ENCODE results near the gene SCRG1.

SCRG1 gene

GRCh38 chr4:173418639-173419038, 19.7 kb upstream of the SCRG1 start:
- Mint-ChIP-seq H3K4me3 (no peak overlapping the region), H3K27ac (no peak overlapping the region), H3K4me1 (no peaks in the 10 kb centered on the region), H3K9me3 (no peaks in the 10 kb centered on the region), H3K27me3 (no peaks in the 10 kb centered on the region), H3K36me3 (no peaks in the 10 kb centered on the region)
- ATAC-seq = no peak

- Mint-ChIP-seq H3K27me3 (no peaks in the 10 kb centered on the region), H3K27ac (no peak overlapping the region), H3K36me3 (no peaks in the 10 kb centered on the region), H3K4me1 (no peaks in the 10 kb centered on the region), H3K4me3 (no peak overlapping the region), H3K9me3 (no peaks in the 10 kb centered on the region)
- ATAC-seq = no peak
These were observed 18.9 kb upstream of the SCRG1 start for GRCh38 chr4:173417833-173418232.

- ATAC-seq = no peak
- Mint-ChIP-seq H3K36me3 (no peaks in the 10 kb centered on the region), H3K27me3 (no peaks in the 10 kb centered on the region)
These were observed 17.2 kb upstream of the SCRG1 start for GRCh38 chr4:173415885-173416653.

GRCh38 chr4:173415092-173415491, 16.2 kb upstream of the SCRG1 start:
- Mint-ChIP-seq H3K9me3 (no peaks in the 10 kb centered on the region), H3K36me3 (no peaks in the 10 kb centered on the region), H3K27me3 (no peaks in the 10 kb centered on the region), H3K4me1 (no peaks in the 10 kb centered on the region), H3K4me3 (no peak overlapping the region), H3K27ac (no peak overlapping the region)
- no peak for ATAC-seq

More at GRCh38 chr4:173415885-173416653, 17.2 kb upstream of the SCRG1 start:
- no peak overlapping the region for H3K4me3 Mint-ChIP-seq
- no peaks in the 10 kb centered on the region for H3K4me1 Mint-ChIP-seq
- no peaks in the 10 kb centered on the region for H3K9me3 Mint-ChIP-seq
- no peak overlapping the region for H3K27ac Mint-ChIP-seq

- Mint-ChIP-seq H3K4me1 (no peaks in the 10 kb centered on the region), H3K9me3 (no peaks in the 10 kb centered on the region), H3K27me3 (no peaks in the 10 kb centered on the region)
These were observed 15.5 kb upstream of the SCRG1 start for GRCh38 chr4:173414456-173414855.

GRCh38 chr4:173413036-173413435, 14.1 kb upstream of the SCRG1 start:
- no peak for ATAC-seq
- Mint-ChIP-seq H3K27me3 (no peaks in the 10 kb centered on the region), H3K9me3 (no peaks in the 10 kb centered on the region), H3K4me1 (no peaks in the 10 kb centered on the region), H3K27ac (no peak overlapping the region), H3K4me3 (no peak overlapping the region), H3K36me3 (no peaks in the 10 kb centered on the region)

More at GRCh38 chr4:173414456-173414855, 15.5 kb upstream of the SCRG1 start:
- Mint-ChIP-seq H3K27ac (no peak overlapping the region), H3K36me3 (no peaks in the 10 kb centered on the region), H3K4me3 (no peak overlapping the region)
- ATAC-seq = no peak

- no peak overlapping the region for H3K27ac Mint-ChIP-seq
- no peaks in the 10 kb centered on the region for H3K27me3 Mint-ChIP-seq
- no peak for ATAC-seq
- H3K4me1 Mint-ChIP-seq = no peaks in the 10 kb centered on the region
- H3K9me3 Mint-ChIP-seq = no peaks in the 10 kb centered on the region
- no peaks in the 10 kb centered on the region for H3K36me3 Mint-ChIP-seq
- no peak overlapping the region for H3K4me3 Mint-ChIP-seq
These were observed 12.3 kb upstream of the SCRG1 start for GRCh38 chr4:173411106-173411693.

- H3K27ac Mint-ChIP-seq = no peak overlapping the region
- H3K27me3 Mint-ChIP-seq = no peaks in the 10 kb centered on the region
- no peaks in the 10 kb centered on the region for H3K9me3 Mint-ChIP-seq
- H3K4me1 Mint-ChIP-seq = no peaks in the 10 kb centered on the region
- H3K4me3 Mint-ChIP-seq = no peak overlapping the region
- H3K36me3 Mint-ChIP-seq = no peaks in the 10 kb centered on the region
- ATAC-seq = no peak
These were observed 11.2 kb upstream of the SCRG1 start for GRCh38 chr4:173410079-173410478.

GRCh38 chr4:173405840-173406606, 7.1 kb upstream of the SCRG1 start:
- Mint-ChIP-seq H3K9me3 (no peaks in the 10 kb centered on the region), H3K36me3 (no peaks in the 10 kb centered on the region), H3K4me3 (no peak overlapping the region), H3K27me3 (no peaks in the 10 kb centered on the region), H3K27ac (no peak overlapping the region), H3K4me1 (no peaks in the 10 kb centered on the region)
- no peak for ATAC-seq

- H3K27me3 Mint-ChIP-seq = no peaks in the 10 kb centered on the region
- H3K4me3 Mint-ChIP-seq = no peak overlapping the region
- H3K36me3 Mint-ChIP-seq = no peaks in the 10 kb centered on the region
- ATAC-seq = no peak
- no peaks in the 10 kb centered on the region for H3K4me1 Mint-ChIP-seq
- no peak overlapping the region for H3K27ac Mint-ChIP-seq
- no peaks in the 10 kb centered on the region for H3K9me3 Mint-ChIP-seq
These were observed 5.5 kb upstream of the SCRG1 start for GRCh38 chr4:173404296-173404865.

GRCh38 chr4:173403051-173403450, 4.1 kb upstream of the SCRG1 start:
- Mint-ChIP-seq H3K36me3 (no peaks in the 10 kb centered on the region), H3K27ac (no peak overlapping the region), H3K9me3 (no peaks in the 10 kb centered on the region), H3K4me1 (no peaks in the 10 kb centered on the region), H3K4me3 (no peak overlapping the region), H3K27me3 (no peaks in the 10 kb centered on the region)
- no peak for ATAC-seq

GRCh38 chr4:173401063-173401462, 2.1 kb upstream of the SCRG1 start:
- Mint-ChIP-seq H3K9me3 (no peaks in the 10 kb centered on the region), H3K4me1 (no peaks in the 10 kb centered on the region), H3K27me3 (peaks cover 3% of the 10 kb centered on the region), H3K36me3 (peaks cover 2% of the 10 kb centered on the region), H3K27ac (no peak overlapping the region), H3K4me3 (no peak overlapping the region)
- ATAC-seq = no peak

- H3K4me1 Mint-ChIP-seq = no peaks in the 10 kb centered on the region
- no peak for ATAC-seq
- H3K36me3 Mint-ChIP-seq = peaks cover 8% of the 10 kb centered on the region
- H3K27me3 Mint-ChIP-seq = peaks cover 19% of the 10 kb centered on the region
- no peak overlapping the region for H3K27ac Mint-ChIP-seq
- H3K4me3 Mint-ChIP-seq = no peak overlapping the region
- peaks cover 3% of the 10 kb centered on the region for H3K9me3 Mint-ChIP-seq
These were observed 696 bp downstream of the SCRG1 start for GRCh38 chr4:173398220-173398619.

GRCh38 chr4:173397604-173398003, 1.3 kb downstream of the SCRG1 start:
- no peak for ATAC-seq
- H3K27ac Mint-ChIP-seq = no peak overlapping the region
- peaks cover 19% of the 10 kb centered on the region for H3K27me3 Mint-ChIP-seq
- H3K36me3 Mint-ChIP-seq = peaks cover 8% of the 10 kb centered on the region
- H3K4me3 Mint-ChIP-seq = no peak overlapping the region
- peaks cover 3% of the 10 kb centered on the region for H3K9me3 Mint-ChIP-seq
- H3K4me1 Mint-ChIP-seq = no peaks in the 10 kb centered on the region

- Mint-ChIP-seq H3K27me3 (peaks cover 19% of the 10 kb centered on the region), H3K36me3 (peaks cover 8% of the 10 kb centered on the region), H3K9me3 (peaks cover 3% of the 10 kb centered on the region), H3K27ac (no peak overlapping the region), H3K4me3 (no peak overlapping the region), H3K4me1 (no peaks in the 10 kb centered on the region)
- no peak for ATAC-seq
These were observed 7.2 kb downstream of the SCRG1 start for GRCh38 chr4:173391701-173392100.

Measured in stimulated activated memory B cell treated with anti-CD40 and anti-IgM and Interleukin-4, amounts not matched to agents 10 μg/mL and 1 μg/mL and 100 μg/mL, for 72 hours (primary cell).